ENCODE measurements around the gene SH3TC1.

SH3TC1 gene

GRCh38 chr4:8283631-8284121 is 84.6 kb downstream of the SH3TC1 start:
- Histone ChIP-seq H4K20me1 (ENCODE audit: insufficient read depth, low read length) (no peaks in the 10 kb centered on the region), H3K9me3 (ENCODE audit: low read length) (no peaks in the 10 kb centered on the region), H3K4me2 (ENCODE audit: low read length) (no peak overlapping the region), H3K4me1 (ENCODE audit: insufficient read depth, low read length, severe bottlenecking) (peaks cover 23% of the 10 kb centered on the region), H3K79me2 (ENCODE audit: insufficient read depth, low read length) (no peaks in the 10 kb centered on the region), H3K27ac (ENCODE audit: low read depth, low read length, poor library complexity, severe bottlenecking) (no peak overlapping the region), H3K9ac (ENCODE audit: low read length) (no peak overlapping the region), H2AFZ (ENCODE audit: low read length) (no peak overlapping the region), H3K36me3 (ENCODE audit: insufficient read depth, low read length) (no peaks in the 10 kb centered on the region), H3K27me3 (ENCODE audit: insufficient read depth, low read length) (peaks cover 4% of the 10 kb centered on the region; the same call in 1 of the 2 replicates), H3K4me3 (ENCODE audit: low read depth, low read length, poor library complexity, severe bottlenecking) (no peak overlapping the region), H3F3A (ENCODE audit: insufficient read depth, low read length) (no peaks in the 10 kb centered on the region), H3K9me2 (ENCODE audit: low read depth, low read length) (no peaks in the 10 kb centered on the region)
- no peak for TF ChIP-seq EZH2 (IDR thresholded peaks at IDR 0.05; ENCODE audit: borderline replicate concordance, low read length)
- TF ChIP-seq CTCF (IDR thresholded peaks at IDR 0.05; ENCODE audit: low read length): peak; percentile 45

GRCh38 chr4:8284391-8284790 is 85.3 kb downstream of the SH3TC1 start:
- Histone ChIP-seq H3K4me3 (ENCODE audit: low read depth, low read length, poor library complexity, severe bottlenecking) (no peak overlapping the region), H4K20me1 (ENCODE audit: insufficient read depth, low read length) (no peaks in the 10 kb centered on the region), H3K79me2 (ENCODE audit: insufficient read depth, low read length) (no peaks in the 10 kb centered on the region), H3K9ac (ENCODE audit: low read length) (no peak overlapping the region), H3K27ac (ENCODE audit: low read depth, low read length, poor library complexity, severe bottlenecking) (no peak overlapping the region), H2AFZ (ENCODE audit: low read length) (no peak overlapping the region), H3K36me3 (ENCODE audit: insufficient read depth, low read length) (no peaks in the 10 kb centered on the region), H3K9me2 (ENCODE audit: low read depth, low read length) (no peaks in the 10 kb centered on the region), H3K27me3 (ENCODE audit: insufficient read depth, low read length) (peaks cover 4% of the 10 kb centered on the region; the same call in 1 of the 2 replicates), H3K9me3 (ENCODE audit: low read length) (no peaks in the 10 kb centered on the region), H3F3A (ENCODE audit: insufficient read depth, low read length) (no peaks in the 10 kb centered on the region), H3K4me2 (ENCODE audit: low read length) (no peak overlapping the region), H3K4me1 (ENCODE audit: insufficient read depth, low read length, severe bottlenecking) (peaks cover 23% of the 10 kb centered on the region)
- TF ChIP-seq EZH2 (IDR thresholded peaks at IDR 0.05; ENCODE audit: borderline replicate concordance, low read length) (no peak), CTCF (IDR thresholded peaks at IDR 0.05; ENCODE audit: low read length) (no peak)

GRCh38 chr4:8285143-8285975 is 86.3 kb downstream of the SH3TC1 start:
- peaks cover 31% of the 10 kb centered on the region for H3K4me1 ChIP-seq (ENCODE audit: insufficient read depth, low read length, severe bottlenecking)
- H3K4me2 ChIP-seq (ENCODE audit: low read length): no peak overlapping the region
- TF ChIP-seq EZH2 (IDR thresholded peaks at IDR 0.05; ENCODE audit: borderline replicate concordance, low read length): no peak
- TF ChIP-seq CTCF (IDR thresholded peaks at IDR 0.05; ENCODE audit: low read length): no peak
- no peaks in the 10 kb centered on the region for H3K9me3 ChIP-seq (ENCODE audit: low read length)
- H3K27me3 ChIP-seq (ENCODE audit: insufficient read depth, low read length): peaks cover 4% of the 10 kb centered on the region; the same call in 1 of the 2 replicates
- H3K36me3 ChIP-seq (ENCODE audit: insufficient read depth, low read length): no peaks in the 10 kb centered on the region
- no peak overlapping the region for H2AFZ ChIP-seq (ENCODE audit: low read length)
- H4K20me1 ChIP-seq (ENCODE audit: insufficient read depth, low read length): no peaks in the 10 kb centered on the region
- H3K79me2 ChIP-seq (ENCODE audit: insufficient read depth, low read length): no peaks in the 10 kb centered on the region
- no peaks in the 10 kb centered on the region for H3F3A ChIP-seq (ENCODE audit: insufficient read depth, low read length)
- no peak overlapping the region for H3K27ac ChIP-seq (ENCODE audit: low read depth, low read length, poor library complexity, severe bottlenecking)
- no peak overlapping the region for H3K4me3 ChIP-seq (ENCODE audit: low read depth, low read length, poor library complexity, severe bottlenecking)
- H3K9me2 ChIP-seq (ENCODE audit: low read depth, low read length): no peaks in the 10 kb centered on the region
- no peak overlapping the region for H3K9ac ChIP-seq (ENCODE audit: low read length)
